ENCODE results near the gene TFEC. TPM values are rescaled to one million over a fixed set of nuclear protein-coding genes. Genes with fewer than 3 reads are reported as not detected.

TFEC gene
- polyA plus RNA-seq, 1 of the 3 experiments (the other 2 are of a cell fraction) = not detected

- no peak for TF ChIP-seq REST (IDR thresholded peaks at IDR 0.05; ENCODE audit: low read depth, low read length)
- no peak for TF ChIP-seq FOXJ3 (CRISPR knock-in tag; IDR thresholded peaks at IDR 0.05)
- no peak for TF ChIP-seq NFIC (IDR thresholded peaks at IDR 0.05; ENCODE audit: borderline replicate concordance)
- no peak for TF ChIP-seq USF2 (IDR thresholded peaks at IDR 0.05; ENCODE audit: borderline replicate concordance, low read depth, low read length)
- no peak for TF ChIP-seq SMC3 (IDR thresholded peaks at IDR 0.05; ENCODE audit: low read depth, low read length)
- TF ChIP-seq FOSL2 (IDR thresholded peaks at IDR 0.05; ENCODE audit: borderline replicate concordance, low read depth) = no peak
- no peak for TF ChIP-seq TEAD4 (IDR thresholded peaks at IDR 0.05; ENCODE audit: borderline replicate concordance, insufficient read depth)
- no peak for TF ChIP-seq USF1 (IDR thresholded peaks at IDR 0.05; ENCODE audit: borderline replicate concordance, low read depth)
- TF ChIP-seq TCF12 (IDR thresholded peaks at IDR 0.05) = no peak
Observed at GRCh38 chr7:115951547-115951946, 79.0 kb downstream of the TFEC start (continued).

- Histone ChIP-seq H3K27me3 (ENCODE audit: insufficient read depth) (no peaks in the 10 kb centered on the region), H3K4me3 (ENCODE audit: low read depth in 2 of 2, low read length in 1 of 2) (no peak overlapping the region), H2AFZ (ENCODE audit: low read depth) (no peak overlapping the region), H3K9me2 (no peaks in the 10 kb centered on the region; the same call in 1 of the 2 replicates), H3K9ac (no peak overlapping the region), H3F3A (replicated peaks; ENCODE audit: insufficient read depth) (no peaks in the 10 kb centered on the region), H3K4me1 (ENCODE audit: control insufficient read depth in 1 of 2, insufficient read depth in 2 of 2, low read depth in 1 of 2, low read length in 1 of 2) (no peaks in the 10 kb centered on the region), H3K79me2 (ENCODE audit: insufficient read depth) (no peaks in the 10 kb centered on the region), H3K4me2 (no peak overlapping the region), H3K9me3 (no peaks in the 10 kb centered on the region), H4K20me1 (ENCODE audit: insufficient read depth) (no peaks in the 10 kb centered on the region), H3K36me3 (replicated peaks in 1 of 2; ENCODE audit: control insufficient read depth in 1 of 2, insufficient read depth in 2 of 2, low read length in 1 of 2) (no peaks in the 10 kb centered on the region), H3K27ac (ENCODE audit: low read depth in 2 of 2, low read length in 1 of 2) (no peak overlapping the region)
- DNase-seq = no peak
- WGBS (ENCODE audit: low lambda C conversion rate) = 4% methylated on average over 5 of the region's 5 CpGs
- ChIA-PET POLR2A (no interaction called here), CTCF (no interaction called here)
- TF ChIP-seq RAD21 (IDR thresholded peaks at IDR 0.05; ENCODE audit: low read length) (no peak), CTCF (IDR thresholded peaks at IDR 0.05) (no peak), FOSL2 (IDR thresholded peaks at IDR 0.05; ENCODE audit: borderline replicate concordance, low read depth) (peak; percentile 25; the same call in 1 of the 2 replicates), MEF2A (IDR thresholded peaks at IDR 0.05; ENCODE audit: borderline replicate concordance, low read depth) (no peak), GATA2 (CRISPR knock-in tag; IDR thresholded peaks at IDR 0.05) (no peak), TEAD4 (IDR thresholded peaks at IDR 0.05; ENCODE audit: borderline replicate concordance, insufficient read depth) (no peak), REST (IDR thresholded peaks at IDR 0.05; ENCODE audit: low read depth, low read length) (no peak), CHD2 (IDR thresholded peaks at IDR 0.05; ENCODE audit: low read length, partially characterized antibody) (no peak)
Observed at GRCh38 chr7:115941703-115942268, 88.8 kb downstream of the TFEC start.
